ACC112 (cell line): Measurements from ENCODE around the gene PLCXD1.
A peak's percentile ranks its signal among the peaks of the same experiment; 100 is the strongest.
"Not testable (repeated sequence)": the region's sequence is repeated elsewhere in the genome, so short reads cannot be mapped to it uniquely, and the experiment has no call there.

Experiments used
- H2AFZ ChIP-seq: fragments of 200-600 bp; sonication (generic); one replicate; pipeline ENCODE4 v1.6.0; 2017; ENCODE audit warnings: antibody characterized with exemption, low read length; ENCODE audit not compliant: unreplicated experiment
- H3K27ac ChIP-seq: fragments of 200-600 bp; sonication (generic); 2 replicates; pipeline ENCODE4 v1.5.1; 2014; ENCODE audit warnings: low read depth, mild to moderate bottlenecking, antibody characterized with exemption, low read length, moderate library complexity
- H3K27me3 ChIP-seq: fragments of 200-600 bp; sonication (generic); 2 replicates; pipeline ENCODE4 v1.6.1; 2014; ENCODE audit warnings: mild to moderate bottlenecking, antibody characterized with exemption, low read length, moderate library complexity, mixed read lengths; ENCODE audit not compliant: insufficient read depth
- H3K36me3 ChIP-seq: fragments of 200-600 bp; sonication (generic); 2 replicates; pipeline ENCODE4 v1.6.1; 2016; ENCODE audit warnings: mild to moderate bottlenecking, antibody characterized with exemption, low read length, moderate library complexity, mixed read lengths; ENCODE audit not compliant: insufficient read depth
- H3K4me1 ChIP-seq: fragments of 200-600 bp; sonication (generic); one replicate; pipeline ENCODE4 v1.6.1; 2016; ENCODE audit warnings: low read length, mixed read lengths; ENCODE audit not compliant: insufficient read depth, unreplicated experiment, control insufficient read depth
- H3K4me3 ChIP-seq: fragments of 200-600 bp; sonication (generic); 2 replicates; pipeline ENCODE4 v1.5.1; 2014; ENCODE audit warnings: mild to moderate bottlenecking, low read depth, low read length
- H3K79me2 ChIP-seq: fragments of 200-600 bp; sonication (generic); one replicate; pipeline ENCODE4 v1.6.0; 2016; ENCODE audit warnings: low read length; ENCODE audit not compliant: control insufficient read depth, unreplicated experiment, insufficient read depth

Gene PLCXD1, protein sequence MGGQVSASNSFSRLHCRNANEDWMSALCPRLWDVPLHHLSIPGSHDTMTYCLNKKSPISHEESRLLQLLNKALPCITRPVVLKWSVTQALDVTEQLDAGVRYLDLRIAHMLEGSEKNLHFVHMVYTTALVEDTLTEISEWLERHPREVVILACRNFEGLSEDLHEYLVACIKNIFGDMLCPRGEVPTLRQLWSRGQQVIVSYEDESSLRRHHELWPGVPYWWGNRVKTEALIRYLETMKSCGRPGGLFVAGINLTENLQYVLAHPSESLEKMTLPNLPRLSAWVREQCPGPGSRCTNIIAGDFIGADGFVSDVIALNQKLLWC

GRCh38 chrX:281166-281999, at the start of gene PLCXD1:
Gene PLCXD1, plus strand, starts transcription at chrX:281381. Its CDS starts 2,807 bp downstream, at chrX:284188.
- H3K36me3 ChIP-seq = peaks cover 12% of the 10 kb centered on the region; the same call in 1 of the 2 replicates
- H2AFZ ChIP-seq = no peak within 1 kb of the TSS
- H3K79me2 ChIP-seq = peaks cover 2% of the 10 kb centered on the region
- H3K27ac ChIP-seq = no peak within 1 kb of the TSS
- peaks cover 4% of the 10 kb centered on the region for H3K4me1 ChIP-seq
- peak within 1 kb of the TSS; percentile 40; the same call in 1 of the 2 replicates for H3K4me3 ChIP-seq
- H3K27me3 ChIP-seq = 0 out of 2 replicates have a peak, but pooled peaks cover 2% of the 10 kb centered on the region

DNA sequence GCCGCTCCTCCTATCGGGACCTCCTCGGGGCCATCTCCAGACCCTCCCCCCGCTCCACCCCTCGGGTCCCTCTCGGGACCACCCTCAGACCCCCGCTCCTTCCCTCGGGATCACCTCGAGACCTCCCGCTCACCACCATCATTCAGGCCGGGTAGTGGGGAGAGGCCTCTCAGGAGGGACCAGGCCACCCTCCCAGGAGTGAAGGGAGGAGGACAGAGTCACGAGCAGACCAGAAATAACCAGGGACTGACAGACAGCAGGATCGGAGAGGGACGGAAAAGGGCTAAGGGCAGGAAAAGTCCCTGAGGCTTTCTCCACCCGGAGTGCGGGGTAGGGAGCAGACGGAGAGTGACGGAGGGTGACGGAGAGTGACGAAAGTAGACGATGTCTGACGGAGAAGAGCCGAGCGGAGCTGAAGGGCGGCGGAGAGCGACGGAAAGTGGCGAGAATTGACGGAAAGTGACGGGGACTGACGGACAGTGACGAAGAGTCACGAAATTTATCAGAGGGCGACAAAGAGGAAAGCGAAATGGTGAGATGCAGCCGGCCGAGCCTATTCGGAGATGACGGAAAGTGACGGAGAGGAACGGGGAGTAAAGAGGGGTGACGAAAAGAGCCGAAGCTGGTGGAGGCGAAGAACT, 49.4 kb upstream of the PLCXD1 start:
- H2AFZ ChIP-seq, H3K27ac ChIP-seq, H3K79me2 ChIP-seq, H3K4me3 ChIP-seq, H3K27me3 ChIP-seq, H3K4me1 ChIP-seq, H3K36me3 ChIP-seq: not testable (repeated sequence)

DNA sequence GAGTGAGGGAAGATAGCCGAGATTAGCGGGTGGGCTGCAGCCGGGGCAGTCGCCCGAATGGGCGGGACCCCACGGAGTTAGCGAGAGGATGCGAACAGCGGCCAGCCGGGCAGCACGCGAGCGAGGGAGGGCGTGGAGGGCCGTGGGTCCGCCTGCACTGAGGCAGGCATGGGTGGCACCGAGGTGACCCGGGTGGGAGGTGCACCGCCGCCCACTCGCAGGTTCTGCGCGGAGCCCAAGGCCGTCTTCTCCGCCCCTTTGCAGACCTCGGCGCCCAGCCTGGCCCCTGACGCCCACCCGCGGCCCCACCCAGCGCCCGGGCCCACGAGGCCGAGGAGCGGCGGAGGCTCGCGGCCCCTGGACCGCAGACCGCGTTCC, 48.9 kb upstream of the PLCXD1 start:
- H3K4me3 ChIP-seq, H2AFZ ChIP-seq, H3K4me1 ChIP-seq, H3K36me3 ChIP-seq, H3K27me3 ChIP-seq, H3K27ac ChIP-seq, H3K79me2 ChIP-seq: not testable (repeated sequence)

GRCh38 chrX:236201-236600, 45.0 kb upstream of the PLCXD1 start:
- not testable (repeated sequence) for H3K4me3 ChIP-seq, H3K27me3 ChIP-seq, H3K4me1 ChIP-seq, H2AFZ ChIP-seq, H3K27ac ChIP-seq, H3K36me3 ChIP-seq, H3K79me2 ChIP-seq

DNA sequence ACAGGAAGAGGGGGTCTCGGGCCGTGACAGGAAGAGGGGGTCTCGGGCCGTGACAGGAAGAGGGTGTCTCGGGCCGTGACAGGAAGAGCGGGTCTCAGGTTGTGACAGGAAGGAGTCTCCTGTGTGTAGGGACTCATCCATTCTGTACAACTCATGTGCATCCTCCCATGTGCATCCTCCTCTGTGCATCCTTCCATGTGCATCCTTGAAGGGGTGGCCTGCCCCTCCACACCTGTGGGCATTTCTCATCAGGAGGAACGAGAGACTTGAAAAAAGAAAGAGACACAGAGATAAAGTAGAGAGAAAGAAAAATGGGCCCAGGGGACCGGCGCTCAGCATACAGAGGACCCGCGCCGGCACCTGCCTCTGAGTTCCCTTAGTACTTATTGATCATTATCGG, 30.2 kb upstream of the PLCXD1 start:
- H3K27ac ChIP-seq = no peak overlapping the region
- H3K79me2 ChIP-seq = no peaks in the 10 kb centered on the region
- no peak overlapping the region for H3K4me3 ChIP-seq
- no peak overlapping the region for H2AFZ ChIP-seq
- H3K4me1 ChIP-seq = no peaks in the 10 kb centered on the region
- H3K36me3 ChIP-seq = no peaks in the 10 kb centered on the region
- no peaks in the 10 kb centered on the region for H3K27me3 ChIP-seq

GRCh38 chrX:251396-252243, 29.6 kb upstream of the PLCXD1 start:
- H3K4me3 ChIP-seq, H3K36me3 ChIP-seq, H3K27ac ChIP-seq, H2AFZ ChIP-seq, H3K79me2 ChIP-seq, H3K27me3 ChIP-seq, H3K4me1 ChIP-seq: not testable (repeated sequence)

DNA sequence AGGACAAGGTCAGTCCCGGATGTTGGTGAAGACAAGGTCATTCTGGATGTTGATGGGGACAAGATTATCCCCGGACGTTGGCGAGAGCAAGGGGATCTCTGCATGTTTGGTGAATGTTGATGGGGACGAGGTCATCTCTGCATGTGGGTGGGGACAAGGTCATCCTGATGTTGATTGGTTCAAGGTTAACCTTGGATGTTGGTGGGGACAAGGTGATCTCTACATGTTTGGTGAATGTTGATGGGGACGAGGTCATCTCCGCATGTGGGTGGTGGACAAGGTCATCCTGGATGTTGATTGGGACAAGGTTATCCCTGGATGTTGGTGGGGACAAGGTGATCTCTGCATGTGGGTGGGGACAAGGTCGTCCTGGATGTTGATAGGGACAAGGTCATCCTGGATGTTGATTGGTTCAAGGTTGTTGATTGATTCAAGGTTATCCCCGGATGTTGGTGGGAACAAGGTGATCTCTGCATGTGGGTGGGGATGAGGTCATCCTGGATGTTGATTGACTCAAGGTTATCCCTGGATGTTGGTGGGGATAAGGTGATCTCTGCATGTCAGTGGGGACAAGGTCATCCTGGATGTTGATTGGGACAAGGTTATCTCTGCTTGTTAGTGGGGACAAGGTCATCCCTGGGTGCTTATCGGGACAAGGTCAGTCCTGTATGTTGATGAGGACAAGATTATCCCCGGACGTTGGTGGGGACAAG, 28.8 kb upstream of the PLCXD1 start:
- H3K27me3 ChIP-seq = no peaks in the 10 kb centered on the region
- H3K4me1 ChIP-seq = no peaks in the 10 kb centered on the region
- no peak overlapping the region for H3K4me3 ChIP-seq
- no peak overlapping the region for H2AFZ ChIP-seq
- no peak overlapping the region for H3K27ac ChIP-seq
- no peaks in the 10 kb centered on the region for H3K79me2 ChIP-seq
- H3K36me3 ChIP-seq = no peaks in the 10 kb centered on the region

DNA sequence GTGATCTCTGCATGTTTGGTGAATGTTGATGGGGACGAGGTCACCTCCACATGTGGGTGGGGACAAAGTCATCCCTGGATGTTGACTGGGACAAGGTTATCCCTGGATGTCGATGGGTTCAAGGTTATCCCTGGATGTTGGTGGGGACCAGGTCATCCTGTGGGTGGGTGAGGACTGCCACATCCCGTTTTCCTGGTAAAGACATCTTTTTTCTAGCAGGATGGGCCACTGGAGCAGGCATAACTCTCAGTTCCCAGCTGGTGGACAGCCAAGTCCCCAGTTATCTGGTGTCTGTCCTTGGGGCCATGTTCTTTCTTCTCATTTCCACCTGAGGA, 28.3 kb upstream of the PLCXD1 start:
- Histone ChIP-seq H3K79me2 (no peaks in the 10 kb centered on the region), H3K4me1 (no peaks in the 10 kb centered on the region), H3K27me3 (no peaks in the 10 kb centered on the region), H2AFZ (no peak overlapping the region), H3K4me3 (no peak overlapping the region), H3K27ac (no peak overlapping the region), H3K36me3 (no peaks in the 10 kb centered on the region)

- H3K27me3 ChIP-seq = no peaks in the 10 kb centered on the region
- H2AFZ ChIP-seq = no peak overlapping the region
- H3K36me3 ChIP-seq = no peaks in the 10 kb centered on the region
- no peak overlapping the region for H3K4me3 ChIP-seq
- no peaks in the 10 kb centered on the region for H3K79me2 ChIP-seq
- H3K27ac ChIP-seq = no peak overlapping the region
- no peaks in the 10 kb centered on the region for H3K4me1 ChIP-seq
These were observed 27.5 kb upstream of the PLCXD1 start for GRCh38 chrX:253451-254297.
